ENCODE measurements around the gene RBX1.
A peak's percentile ranks its signal among the peaks of the same experiment; 100 is the strongest.

RBX1 gene

GRCh38 chr22:40939202-40939601, 12.0 kb upstream of the RBX1 start:
- Histone ChIP-seq H3K27ac (ENCODE audit: low read depth, low read length) (no peak overlapping the region), H3K4me3 (ENCODE audit: low read depth in 1 of 5, low read length in 5 of 5) (no peak overlapping the region), H3K9me3 (ENCODE audit: control insufficient read depth in 5 of 5, low read length in 5 of 5) (no peaks in the 10 kb centered on the region), H3K9ac (ENCODE audit: low read length in 5 of 5) (no peak overlapping the region), H3K27me3 (ENCODE audit: control insufficient read depth in 5 of 5, insufficient read depth in 4 of 5, low read length in 5 of 5) (no peaks in the 10 kb centered on the region), H3K4me1 (ENCODE audit: control insufficient read depth in 5 of 5, insufficient read depth in 5 of 5, low read length in 5 of 5) (no peaks in the 10 kb centered on the region), H3K36me3 (ENCODE audit: control insufficient read depth in 5 of 5, insufficient read depth in 5 of 5, low read length in 5 of 5) (peaks cover 0 to 1% (median 0%) of the 10 kb centered on the region in 5 donors)

GRCh38 chr22:40951795-40952605, 822 bp downstream of the RBX1 start:
- Histone ChIP-seq H3K27ac (ENCODE audit: low read depth, low read length) (peak overlapping the region; percentile 88), H3K4me3 (ENCODE audit: low read depth in 1 of 5, low read length in 5 of 5) (peak overlapping the region; percentile 85 to 97 (median 95))

GRCh38 chr22:40953471-40953870, 2.3 kb downstream of the RBX1 start:
- H3K36me3 ChIP-seq (ENCODE audit: control insufficient read depth in 5 of 5, insufficient read depth in 5 of 5, low read length in 5 of 5), result peaks cover 5 to 17% (median 11%) of the 10 kb centered on the region in 5 donors
- no peak overlapping the region for H3K27ac ChIP-seq (ENCODE audit: low read depth, low read length)
- H3K4me1 ChIP-seq (ENCODE audit: control insufficient read depth in 5 of 5, insufficient read depth in 5 of 5, low read length in 5 of 5), result peaks cover 5 to 29% (median 25%) of the 10 kb centered on the region in 5 donors
- H3K27me3 ChIP-seq (ENCODE audit: control insufficient read depth in 5 of 5, insufficient read depth in 4 of 5, low read length in 5 of 5), result no peaks in the 10 kb centered on the region
- no peaks in the 10 kb centered on the region for H3K9me3 ChIP-seq (ENCODE audit: control insufficient read depth in 5 of 5, low read length in 5 of 5)
- no peak overlapping the region for H3K9ac ChIP-seq (ENCODE audit: low read length in 5 of 5)
- H3K4me3 ChIP-seq (ENCODE audit: low read depth in 1 of 5, low read length in 5 of 5), result no peak overlapping the region

More at GRCh38 chr22:40951795-40952605, 822 bp downstream of the RBX1 start:
- Histone ChIP-seq H3K9me3 (ENCODE audit: control insufficient read depth in 5 of 5, low read length in 5 of 5) (no peaks in the 10 kb centered on the region), H3K9ac (ENCODE audit: low read length in 5 of 5) (peak overlapping the region; percentile 74 to 90 (median 77)), H3K4me1 (ENCODE audit: control insufficient read depth in 5 of 5, insufficient read depth in 5 of 5, low read length in 5 of 5) (peaks cover 5 to 29% (median 25%) of the 10 kb centered on the region in 5 donors), H3K27me3 (ENCODE audit: control insufficient read depth in 5 of 5, insufficient read depth in 4 of 5, low read length in 5 of 5) (no peaks in the 10 kb centered on the region), H3K36me3 (ENCODE audit: control insufficient read depth in 5 of 5, insufficient read depth in 5 of 5, low read length in 5 of 5) (peaks cover 5 to 16% (median 11%) of the 10 kb centered on the region in 5 donors)

GRCh38 chr22:40954113-40954512, 2.9 kb downstream of the RBX1 start:
- Histone ChIP-seq H3K27me3 (ENCODE audit: control insufficient read depth in 5 of 5, insufficient read depth in 4 of 5, low read length in 5 of 5) (no peaks in the 10 kb centered on the region), H3K9me3 (ENCODE audit: control insufficient read depth in 5 of 5, low read length in 5 of 5) (no peaks in the 10 kb centered on the region), H3K9ac (ENCODE audit: low read length in 5 of 5) (peak overlapping the region in 1 of 5 donors; percentile 24), H3K36me3 (ENCODE audit: control insufficient read depth in 5 of 5, insufficient read depth in 5 of 5, low read length in 5 of 5) (peaks cover 5 to 24% (median 13%) of the 10 kb centered on the region in 5 donors), H3K4me1 (ENCODE audit: control insufficient read depth in 5 of 5, insufficient read depth in 5 of 5, low read length in 5 of 5) (peaks cover 5 to 29% (median 25%) of the 10 kb centered on the region in 5 donors), H3K4me3 (ENCODE audit: low read depth in 1 of 5, low read length in 5 of 5) (no peak overlapping the region), H3K27ac (ENCODE audit: low read depth, low read length) (no peak overlapping the region)

- peaks cover 5 to 21% (median 18%) of the 10 kb centered on the region in 5 donors for H3K4me1 ChIP-seq (ENCODE audit: control insufficient read depth in 5 of 5, insufficient read depth in 5 of 5, low read length in 5 of 5)
- no peak overlapping the region for H3K9ac ChIP-seq (ENCODE audit: low read length in 5 of 5)
- no peaks in the 10 kb centered on the region for H3K27me3 ChIP-seq (ENCODE audit: control insufficient read depth in 5 of 5, insufficient read depth in 4 of 5, low read length in 5 of 5)
- no peaks in the 10 kb centered on the region for H3K9me3 ChIP-seq (ENCODE audit: control insufficient read depth in 5 of 5, low read length in 5 of 5)
- H3K27ac ChIP-seq (ENCODE audit: low read depth, low read length), result no peak overlapping the region
- peaks cover 8 to 33% (median 16%) of the 10 kb centered on the region in 5 donors for H3K36me3 ChIP-seq (ENCODE audit: control insufficient read depth in 5 of 5, insufficient read depth in 5 of 5, low read length in 5 of 5)
- H3K4me3 ChIP-seq (ENCODE audit: low read depth in 1 of 5, low read length in 5 of 5), result no peak overlapping the region
These were observed 4.4 kb downstream of the RBX1 start for GRCh38 chr22:40955571-40955970.

- no peak overlapping the region for H3K9ac ChIP-seq (ENCODE audit: low read length in 5 of 5)
- no peak overlapping the region for H3K4me3 ChIP-seq (ENCODE audit: low read depth in 1 of 5, low read length in 5 of 5)
- no peaks in the 10 kb centered on the region for H3K9me3 ChIP-seq (ENCODE audit: control insufficient read depth in 5 of 5, low read length in 5 of 5)
- H3K27me3 ChIP-seq (ENCODE audit: control insufficient read depth in 5 of 5, insufficient read depth in 4 of 5, low read length in 5 of 5), result no peaks in the 10 kb centered on the region
- peaks cover 9 to 41% (median 20%) of the 10 kb centered on the region in 5 donors for H3K36me3 ChIP-seq (ENCODE audit: control insufficient read depth in 5 of 5, insufficient read depth in 5 of 5, low read length in 5 of 5)
- H3K4me1 ChIP-seq (ENCODE audit: control insufficient read depth in 5 of 5, insufficient read depth in 5 of 5, low read length in 5 of 5), result peaks cover 0 to 10% (median 9%) of the 10 kb centered on the region in 5 donors
- no peak overlapping the region for H3K27ac ChIP-seq (ENCODE audit: low read depth, low read length)
These were observed 6.4 kb downstream of the RBX1 start for GRCh38 chr22:40957601-40958000.

- H3K4me3 ChIP-seq (ENCODE audit: low read depth in 1 of 5, low read length in 5 of 5), result no peak overlapping the region
- peaks cover 0 to 4% (median 3%) of the 10 kb centered on the region in 5 donors for H3K4me1 ChIP-seq (ENCODE audit: control insufficient read depth in 5 of 5, insufficient read depth in 5 of 5, low read length in 5 of 5)
- no peak overlapping the region for H3K27ac ChIP-seq (ENCODE audit: low read depth, low read length)
- peaks cover 9 to 42% (median 20%) of the 10 kb centered on the region in 5 donors for H3K36me3 ChIP-seq (ENCODE audit: control insufficient read depth in 5 of 5, insufficient read depth in 5 of 5, low read length in 5 of 5)
- no peaks in the 10 kb centered on the region for H3K27me3 ChIP-seq (ENCODE audit: control insufficient read depth in 5 of 5, insufficient read depth in 4 of 5, low read length in 5 of 5)
- no peaks in the 10 kb centered on the region for H3K9me3 ChIP-seq (ENCODE audit: control insufficient read depth in 5 of 5, low read length in 5 of 5)
- no peak overlapping the region for H3K9ac ChIP-seq (ENCODE audit: low read length in 5 of 5)
These were observed 7.1 kb downstream of the RBX1 start for GRCh38 chr22:40958299-40958698.

- no peak overlapping the region for H3K4me3 ChIP-seq (ENCODE audit: low read depth in 1 of 5, low read length in 5 of 5)
- no peaks in the 10 kb centered on the region for H3K9me3 ChIP-seq (ENCODE audit: control insufficient read depth in 5 of 5, low read length in 5 of 5)
- peaks cover 17 to 50% (median 31%) of the 10 kb centered on the region in 5 donors for H3K36me3 ChIP-seq (ENCODE audit: control insufficient read depth in 5 of 5, insufficient read depth in 5 of 5, low read length in 5 of 5)
- no peak overlapping the region for H3K9ac ChIP-seq (ENCODE audit: low read length in 5 of 5)
- H3K27me3 ChIP-seq (ENCODE audit: control insufficient read depth in 5 of 5, insufficient read depth in 4 of 5, low read length in 5 of 5), result no peaks in the 10 kb centered on the region
- H3K4me1 ChIP-seq (ENCODE audit: control insufficient read depth in 5 of 5, insufficient read depth in 5 of 5, low read length in 5 of 5), result no peaks in the 10 kb centered on the region
- no peak overlapping the region for H3K27ac ChIP-seq (ENCODE audit: low read depth, low read length)
These were observed 9.0 kb downstream of the RBX1 start for GRCh38 chr22:40960145-40960544.

- H3K36me3 ChIP-seq (ENCODE audit: control insufficient read depth in 5 of 5, insufficient read depth in 5 of 5, low read length in 5 of 5), result peaks cover 13 to 77% (median 59%) of the 10 kb centered on the region in 5 donors
- no peak overlapping the region for H3K9ac ChIP-seq (ENCODE audit: low read length in 5 of 5)
- H3K4me1 ChIP-seq (ENCODE audit: control insufficient read depth in 5 of 5, insufficient read depth in 5 of 5, low read length in 5 of 5), result peaks cover 0 to 14% (median 0%) of the 10 kb centered on the region in 5 donors
- no peaks in the 10 kb centered on the region for H3K27me3 ChIP-seq (ENCODE audit: control insufficient read depth in 5 of 5, insufficient read depth in 4 of 5, low read length in 5 of 5)
- no peak overlapping the region for H3K27ac ChIP-seq (ENCODE audit: low read depth, low read length)
- H3K4me3 ChIP-seq (ENCODE audit: low read depth in 1 of 5, low read length in 5 of 5), result no peak overlapping the region
- H3K9me3 ChIP-seq (ENCODE audit: control insufficient read depth in 5 of 5, low read length in 5 of 5), result no peaks in the 10 kb centered on the region
These were observed 15.0 kb downstream of the RBX1 start for GRCh38 chr22:40965936-40966725.

GRCh38 chr22:40966726-40967085, 15.5 kb downstream of the RBX1 start:
- Histone ChIP-seq H3K36me3 (ENCODE audit: control insufficient read depth in 5 of 5, insufficient read depth in 5 of 5, low read length in 5 of 5) (peaks cover 13 to 75% (median 58%) of the 10 kb centered on the region in 5 donors), H3K4me1 (ENCODE audit: control insufficient read depth in 5 of 5, insufficient read depth in 5 of 5, low read length in 5 of 5) (peaks cover 0 to 14% (median 0%) of the 10 kb centered on the region in 5 donors), H3K9ac (ENCODE audit: low read length in 5 of 5) (no peak overlapping the region), H3K9me3 (ENCODE audit: control insufficient read depth in 5 of 5, low read length in 5 of 5) (no peaks in the 10 kb centered on the region), H3K4me3 (ENCODE audit: low read depth in 1 of 5, low read length in 5 of 5) (no peak overlapping the region), H3K27ac (ENCODE audit: low read depth, low read length) (no peak overlapping the region), H3K27me3 (ENCODE audit: control insufficient read depth in 5 of 5, insufficient read depth in 4 of 5, low read length in 5 of 5) (no peaks in the 10 kb centered on the region)
